Neural progenitor cell (in vitro differentiated cells): ENCODE measurements around the gene HELZ2. TPM values are rescaled to one million over a fixed set of nuclear protein-coding genes. Genes with fewer than 3 reads are reported as not detected.

Experiments used
- DNase-seq: peaks from one replicate; pipeline ENCODE4 v3.0.0-alpha.2; 2016; ENCODE audit warnings: low spot score
- H2AFZ ChIP-seq: fragments of 200-600 bp; sonication (generic); replicated peaks from 2 replicates; pipeline ENCODE4 v1.6.1; 2016; ENCODE audit warnings: antibody characterized with exemption
- H3F3A ChIP-seq: fragments of 200-600 bp; sonication (generic); 2 replicates; pipeline ENCODE4 v1.6.1; 2016; ENCODE audit warnings: antibody characterized with exemption, low read depth
- H3K27ac ChIP-seq: fragments of 200-600 bp; sonication (generic); 2 replicates; pipeline ENCODE4 v1.5.1; 2016; ENCODE audit warnings: mild to moderate bottlenecking
- H3K27me3 ChIP-seq: fragments of 200-600 bp; sonication (generic); 2 replicates; pipeline ENCODE4 v1.6.1; 2016; ENCODE audit warnings: mild to moderate bottlenecking, moderate library complexity
- H3K36me3 ChIP-seq: fragments of 200-600 bp; sonication (generic); 2 replicates; pipeline ENCODE4 v1.5.1; 2016
- H3K4me1 ChIP-seq: fragments of 200-600 bp; sonication (generic); 2 replicates; pipeline ENCODE4 v1.6.1; 2016; ENCODE audit warnings: mixed run types
- H3K4me2 ChIP-seq: fragments of 200-600 bp; sonication (generic); 2 replicates; pipeline ENCODE4 v1.6.1; 2016
- H3K4me3 ChIP-seq: fragments of 200-600 bp; sonication (generic); 2 replicates; pipeline ENCODE4 v1.5.1; 2016
- H3K79me2 ChIP-seq: fragments of 200-600 bp; sonication (generic); 2 replicates; pipeline ENCODE4 v1.6.1; 2016; ENCODE audit warnings: low read depth
- H3K9ac ChIP-seq: fragments of 200-600 bp; sonication (generic); 2 replicates; pipeline ENCODE4 v1.6.1; 2016
- H3K9me3 ChIP-seq: fragments of 200-600 bp; sonication (generic); 2 replicates; pipeline ENCODE4 v1.5.1; 2016; ENCODE audit warnings: low read depth
- H4K20me1 ChIP-seq: fragments of 200-600 bp; sonication (generic); 2 replicates; pipeline ENCODE4 v1.6.1; 2016; ENCODE audit warnings: low read depth
- H3K27ac Mint-ChIP-seq: 3 replicates; pipeline ENCODE4 v1.8.0; 2021; ENCODE audit warnings: mixed read lengths
- H3K27me3 Mint-ChIP-seq: 2 replicates; pipeline ENCODE4 v1.8.0; 2022; ENCODE audit warnings: low read depth, mild to moderate bottlenecking, inconsistent platforms, moderate library complexity, mixed read lengths; ENCODE audit not compliant: insufficient read depth
- H3K36me3 Mint-ChIP-seq: 3 replicates; pipeline ENCODE4 v1.8.0; 2021; ENCODE audit warnings: mixed read lengths
- H3K4me1 Mint-ChIP-seq: 3 replicates; pipeline ENCODE4 v1.8.0; 2021; ENCODE audit warnings: mixed read lengths
- H3K4me3 Mint-ChIP-seq: 3 replicates; pipeline ENCODE4 v1.8.0; 2021; ENCODE audit warnings: mild to moderate bottlenecking, moderate library complexity, mixed read lengths
- H3K9me3 Mint-ChIP-seq: 3 replicates; pipeline ENCODE4 v1.8.0; 2020; ENCODE audit warnings: mixed read lengths
- EZH2 ChIP-seq: fragments of 200-600 bp; sonication (generic); IDR thresholded peaks from 2 replicates; pipeline ENCODE4 v1.6.1; 2017; ENCODE audit warnings: antibody characterized with exemption, mild to moderate bottlenecking, moderate library complexity
- EZH2phosphoT487 ChIP-seq: fragments of 200-600 bp; sonication (generic); IDR thresholded peaks from 2 replicates; pipeline ENCODE4 v1.6.1; 2017; ENCODE audit warnings: antibody characterized with exemption
- total RNA-seq: library from RNA; depleted of rRNA; stranded (reverse); fragments of >200 nt; gene quantifications from 2 replicates; pipeline ENCODE4 v1.2.3, GENCODE V29; 2015; ENCODE audit warnings: low replicate concordance
- TF ChIP-seq, protein P1 (sequence below): fragments of 200-600 bp; sonication (generic); IDR thresholded peaks from 2 replicates; pipeline ENCODE4 v1.5.1; 2017; ENCODE audit warnings: antibody characterized with exemption, mild to moderate bottlenecking

HELZ2 gene
- total RNA-seq, 1 donor from 2014 or later, result 2.9 TPM

DNA sequence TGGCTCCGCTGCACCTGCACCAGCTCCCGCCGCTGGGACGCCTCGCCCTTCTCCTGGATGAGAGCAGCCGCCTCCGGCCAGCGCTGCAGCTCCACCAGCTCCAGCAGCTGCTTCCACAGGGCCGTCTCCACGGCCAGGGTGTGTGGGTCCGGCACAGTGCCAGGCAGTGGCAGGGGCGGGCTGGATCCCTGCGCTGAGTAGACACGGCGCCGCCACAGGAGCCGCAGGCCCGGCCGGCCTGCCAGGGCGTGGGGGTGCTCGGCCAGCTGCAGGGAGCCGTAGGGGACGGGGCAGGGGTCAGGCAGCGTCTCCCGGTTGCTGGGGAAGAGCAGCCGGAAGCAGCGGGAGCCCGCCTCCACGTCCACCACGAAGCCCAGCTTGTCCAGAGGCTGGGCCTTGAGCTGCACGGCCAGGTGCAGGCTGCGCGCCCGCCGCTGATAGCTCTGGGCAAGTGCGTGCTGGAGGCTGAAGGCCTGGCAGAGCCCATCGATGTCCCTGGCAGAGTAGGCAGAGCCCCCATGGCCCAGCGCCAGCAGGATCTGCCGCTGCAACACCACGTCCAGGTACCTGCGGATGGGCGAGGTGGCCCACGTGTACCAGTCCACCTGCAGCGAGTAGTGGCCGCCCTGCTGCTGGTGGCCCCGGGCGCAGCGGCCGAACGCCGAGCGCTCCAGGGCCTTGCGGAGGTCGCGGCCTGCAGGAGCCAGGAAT is 10.7 kb downstream of the HELZ2 start:
- Histone ChIP-seq H2AFZ (no peak overlapping the region), H3F3A (no peaks in the 10 kb centered on the region), H4K20me1 (no peaks in the 10 kb centered on the region), H3K36me3 (no peaks in the 10 kb centered on the region), H3K79me2 (no peaks in the 10 kb centered on the region), H3K4me3 (no peak overlapping the region), H3K27ac (no peak overlapping the region), H3K9me3 (no peaks in the 10 kb centered on the region), H3K9ac (no peak overlapping the region), H3K4me1 (no peaks in the 10 kb centered on the region), H3K4me2 (no peak overlapping the region), H3K27me3 (no peaks in the 10 kb centered on the region)
- no peaks in the 10 kb centered on the region for H3K9me3 Mint-ChIP-seq
- DNase-seq, result no peak
- no peaks in the 10 kb centered on the region for H3K4me1 Mint-ChIP-seq
- no peaks in the 10 kb centered on the region for H3K27me3 Mint-ChIP-seq
- H3K4me3 Mint-ChIP-seq, result no peak overlapping the region
- H3K36me3 Mint-ChIP-seq, result no peaks in the 10 kb centered on the region
- no peak overlapping the region for H3K27ac Mint-ChIP-seq
- no peak for TF ChIP-seq EZH2phosphoT487
- TF ChIP-seq, protein P1, sequence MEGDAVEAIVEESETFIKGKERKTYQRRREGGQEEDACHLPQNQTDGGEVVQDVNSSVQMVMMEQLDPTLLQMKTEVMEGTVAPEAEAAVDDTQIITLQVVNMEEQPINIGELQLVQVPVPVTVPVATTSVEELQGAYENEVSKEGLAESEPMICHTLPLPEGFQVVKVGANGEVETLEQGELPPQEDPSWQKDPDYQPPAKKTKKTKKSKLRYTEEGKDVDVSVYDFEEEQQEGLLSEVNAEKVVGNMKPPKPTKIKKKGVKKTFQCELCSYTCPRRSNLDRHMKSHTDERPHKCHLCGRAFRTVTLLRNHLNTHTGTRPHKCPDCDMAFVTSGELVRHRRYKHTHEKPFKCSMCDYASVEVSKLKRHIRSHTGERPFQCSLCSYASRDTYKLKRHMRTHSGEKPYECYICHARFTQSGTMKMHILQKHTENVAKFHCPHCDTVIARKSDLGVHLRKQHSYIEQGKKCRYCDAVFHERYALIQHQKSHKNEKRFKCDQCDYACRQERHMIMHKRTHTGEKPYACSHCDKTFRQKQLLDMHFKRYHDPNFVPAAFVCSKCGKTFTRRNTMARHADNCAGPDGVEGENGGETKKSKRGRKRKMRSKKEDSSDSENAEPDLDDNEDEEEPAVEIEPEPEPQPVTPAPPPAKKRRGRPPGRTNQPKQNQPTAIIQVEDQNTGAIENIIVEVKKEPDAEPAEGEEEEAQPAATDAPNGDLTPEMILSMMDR, result no peak
- no peak for TF ChIP-seq EZH2

DNA sequence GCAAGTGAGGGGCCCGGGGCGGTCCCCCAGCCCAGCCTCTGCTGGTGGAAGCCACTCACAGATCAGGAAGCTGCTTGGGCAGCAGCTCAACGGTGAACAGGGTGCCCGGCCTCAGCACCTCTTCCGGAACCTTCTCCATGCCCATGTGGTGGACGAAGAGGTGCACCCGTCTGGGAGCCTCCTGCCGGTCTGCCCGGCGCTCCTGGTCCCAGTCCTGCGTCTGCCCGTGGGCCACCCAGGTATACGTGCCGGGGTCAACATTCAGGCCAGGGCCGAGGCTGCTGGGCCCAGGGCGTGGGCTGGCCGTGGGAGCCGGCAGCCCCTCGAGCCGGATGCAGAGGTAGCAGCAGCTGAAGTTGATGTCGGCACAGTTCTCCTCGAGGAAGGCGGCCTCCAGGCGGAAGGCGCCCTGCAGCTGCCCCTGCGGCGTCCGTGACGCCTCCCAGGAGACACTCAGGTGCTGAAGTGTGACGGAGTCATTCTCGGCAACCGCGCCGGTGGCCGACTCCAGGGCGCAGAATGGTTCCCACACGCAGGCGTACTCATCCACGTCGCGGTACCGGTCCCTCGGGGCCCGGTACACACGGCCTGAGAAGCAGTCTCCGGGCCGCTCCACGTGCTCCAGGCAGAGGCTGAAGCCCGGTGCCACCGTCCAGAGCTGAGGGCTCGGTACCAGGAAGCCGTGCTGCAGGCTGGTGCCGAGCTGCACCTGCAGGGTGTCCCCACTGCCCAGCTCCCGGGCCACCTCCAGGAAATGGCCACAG is 11.4 kb downstream of the HELZ2 start:
- Histone ChIP-seq H2AFZ (no peak overlapping the region), H3K4me2 (no peak overlapping the region), H3K27ac (no peak overlapping the region), H3K9ac (no peak overlapping the region), H3K9me3 (no peaks in the 10 kb centered on the region), H3K4me3 (no peak overlapping the region), H3K4me1 (no peaks in the 10 kb centered on the region), H3K79me2 (no peaks in the 10 kb centered on the region), H4K20me1 (no peaks in the 10 kb centered on the region), H3K36me3 (no peaks in the 10 kb centered on the region), H3K27me3 (no peaks in the 10 kb centered on the region), H3F3A (no peaks in the 10 kb centered on the region)
- H3K27me3 Mint-ChIP-seq, result no peaks in the 10 kb centered on the region
- no peaks in the 10 kb centered on the region for H3K36me3 Mint-ChIP-seq
- no peak overlapping the region for H3K27ac Mint-ChIP-seq
- no peaks in the 10 kb centered on the region for H3K9me3 Mint-ChIP-seq
- H3K4me3 Mint-ChIP-seq, result no peak overlapping the region
- DNase-seq, result no peak
- H3K4me1 Mint-ChIP-seq, result no peaks in the 10 kb centered on the region
- TF ChIP-seq, protein P1, result no peak
- TF ChIP-seq EZH2phosphoT487 (no peak), EZH2 (no peak)

DNA sequence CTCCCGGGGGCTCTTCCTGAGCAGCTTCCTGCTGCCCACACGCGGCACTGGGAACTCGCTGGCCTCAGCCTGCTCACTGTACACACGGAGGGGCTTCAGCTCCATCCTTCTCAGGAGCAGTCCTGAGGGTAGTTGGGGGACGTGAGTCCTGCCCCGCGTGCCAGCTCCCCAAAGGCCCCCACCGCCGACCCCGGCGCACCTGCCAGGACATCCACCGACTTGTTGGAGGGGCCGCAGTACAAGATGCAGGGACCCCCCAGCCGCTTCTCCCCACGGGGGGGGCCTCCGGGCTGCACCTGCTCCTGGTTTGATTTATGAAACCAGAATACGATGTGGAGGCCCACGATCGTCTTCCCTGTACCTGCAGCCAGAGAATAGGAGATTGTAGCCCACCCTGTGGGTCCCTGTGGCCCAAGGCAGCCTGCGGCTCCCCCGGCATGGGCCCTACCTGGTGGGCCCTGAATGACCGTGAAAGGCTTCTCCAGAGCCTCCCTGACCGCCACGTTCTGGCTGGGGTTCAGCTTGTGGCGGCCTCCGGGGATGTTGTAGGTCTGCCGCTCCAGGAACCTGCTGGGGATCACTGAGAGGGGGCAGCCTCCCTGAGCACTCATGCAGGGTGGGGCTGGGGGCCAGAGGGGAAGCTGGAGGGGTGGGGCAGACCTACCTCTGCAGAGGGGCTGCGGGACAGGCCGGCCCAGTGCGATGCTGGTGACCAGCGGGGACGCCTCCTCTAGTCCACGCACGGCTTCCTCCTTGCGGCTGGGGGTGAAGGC is 12.2 kb downstream of the HELZ2 start:
- Histone ChIP-seq H3K4me1 (peaks cover 8% of the 10 kb centered on the region), H4K20me1 (no peaks in the 10 kb centered on the region), H3K4me3 (no peak overlapping the region), H2AFZ (no peak overlapping the region), H3K27me3 (no peaks in the 10 kb centered on the region), H3K9me3 (no peaks in the 10 kb centered on the region), H3F3A (no peaks in the 10 kb centered on the region), H3K79me2 (no peaks in the 10 kb centered on the region), H3K9ac (no peak overlapping the region), H3K36me3 (no peaks in the 10 kb centered on the region), H3K4me2 (no peak overlapping the region), H3K27ac (no peak overlapping the region)
- H3K9me3 Mint-ChIP-seq, result peaks cover 2% of the 10 kb centered on the region
- no peak overlapping the region for H3K27ac Mint-ChIP-seq
- no peak for DNase-seq
- TF ChIP-seq EZH2phosphoT487, result no peak
- TF ChIP-seq, protein P1, result no peak
- no peak for TF ChIP-seq EZH2
- H3K36me3 Mint-ChIP-seq, result peaks cover 2% of the 10 kb centered on the region
- H3K4me1 Mint-ChIP-seq, result peaks cover 5% of the 10 kb centered on the region
- H3K4me3 Mint-ChIP-seq, result no peak overlapping the region
- peaks cover 4% of the 10 kb centered on the region for H3K27me3 Mint-ChIP-seq
